ENCODE measurements around the gene EPHB4.
"Not testable (repeated sequence)": the region's sequence is repeated elsewhere in the genome, so short reads cannot be mapped to it uniquely, and the experiment has no call there.

EPHB4 gene

DNA sequence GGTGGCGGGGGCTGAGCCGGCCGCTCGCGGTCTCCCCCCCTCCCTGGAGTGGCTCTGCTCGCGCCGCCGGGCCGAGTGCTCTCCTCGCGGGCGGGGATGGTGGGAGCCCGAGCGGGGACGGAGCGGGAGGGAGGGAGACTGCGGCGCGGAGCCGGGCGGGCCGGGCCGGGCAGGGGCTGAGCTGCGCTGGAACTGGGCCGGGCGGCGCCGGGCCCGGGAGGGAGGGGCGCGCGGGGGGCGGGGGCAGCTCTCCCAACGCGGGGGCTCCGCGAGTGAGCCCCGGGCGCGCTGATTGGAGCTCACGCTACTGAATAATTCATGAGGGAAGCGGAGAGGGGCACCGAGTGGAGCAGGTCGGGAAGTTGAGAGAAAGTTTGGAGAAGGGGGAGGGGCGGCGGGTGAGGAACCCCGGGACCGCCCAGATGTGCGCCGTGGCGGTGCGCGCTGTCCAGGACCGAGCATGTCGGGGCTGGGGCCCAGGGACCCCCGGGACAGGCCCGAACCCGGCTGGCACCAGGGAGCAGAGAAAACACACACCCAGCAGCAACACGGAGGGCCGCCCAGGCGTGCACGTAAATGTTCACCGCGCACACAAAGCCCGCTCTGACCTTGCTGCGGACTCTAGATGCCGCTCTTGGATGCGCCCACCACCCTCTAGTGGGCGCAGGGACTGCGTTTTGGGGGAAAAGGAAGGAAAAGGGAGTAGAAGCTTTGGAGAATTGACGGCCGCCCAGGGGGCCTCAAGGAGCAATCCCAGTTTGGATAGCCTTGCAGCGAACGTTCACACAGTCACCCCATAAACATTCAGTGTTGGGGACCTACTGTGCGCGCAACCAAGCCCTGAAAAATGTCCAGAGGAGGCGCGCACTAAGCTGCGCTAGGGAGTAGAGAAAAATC is at the start of gene EPHB4:
Gene EPHB4 (minus strand): TSS at position 194 of the 897 bp plus-strand sequence. CDS start 493 bp downstream, outside the sequence.
- DNase-seq (ENCODE audit: low spot score): peak; percentile 91

DNA sequence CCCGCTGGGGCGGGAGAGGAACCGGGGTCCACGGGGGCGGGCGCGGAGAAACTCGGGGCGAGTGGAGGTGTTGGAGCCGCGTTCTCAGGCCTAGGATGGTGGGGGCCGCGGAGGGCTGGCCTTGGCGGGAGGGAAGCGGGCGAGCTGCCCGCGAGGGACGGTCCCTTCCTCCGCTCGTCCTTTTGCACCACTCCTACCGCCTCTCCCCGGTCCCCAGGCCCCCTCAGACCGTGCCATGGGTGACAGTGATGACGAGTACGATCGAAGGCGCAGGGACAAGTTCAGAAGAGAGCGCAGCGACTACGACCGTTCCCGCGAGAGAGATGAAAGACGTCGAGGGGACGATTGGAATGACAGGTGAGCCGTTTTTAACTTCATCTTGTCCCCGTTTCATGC is 48.0 kb upstream of the EPHB4 start:
- peak; percentile 63 for DNase-seq (ENCODE audit: low spot score)

DNA sequence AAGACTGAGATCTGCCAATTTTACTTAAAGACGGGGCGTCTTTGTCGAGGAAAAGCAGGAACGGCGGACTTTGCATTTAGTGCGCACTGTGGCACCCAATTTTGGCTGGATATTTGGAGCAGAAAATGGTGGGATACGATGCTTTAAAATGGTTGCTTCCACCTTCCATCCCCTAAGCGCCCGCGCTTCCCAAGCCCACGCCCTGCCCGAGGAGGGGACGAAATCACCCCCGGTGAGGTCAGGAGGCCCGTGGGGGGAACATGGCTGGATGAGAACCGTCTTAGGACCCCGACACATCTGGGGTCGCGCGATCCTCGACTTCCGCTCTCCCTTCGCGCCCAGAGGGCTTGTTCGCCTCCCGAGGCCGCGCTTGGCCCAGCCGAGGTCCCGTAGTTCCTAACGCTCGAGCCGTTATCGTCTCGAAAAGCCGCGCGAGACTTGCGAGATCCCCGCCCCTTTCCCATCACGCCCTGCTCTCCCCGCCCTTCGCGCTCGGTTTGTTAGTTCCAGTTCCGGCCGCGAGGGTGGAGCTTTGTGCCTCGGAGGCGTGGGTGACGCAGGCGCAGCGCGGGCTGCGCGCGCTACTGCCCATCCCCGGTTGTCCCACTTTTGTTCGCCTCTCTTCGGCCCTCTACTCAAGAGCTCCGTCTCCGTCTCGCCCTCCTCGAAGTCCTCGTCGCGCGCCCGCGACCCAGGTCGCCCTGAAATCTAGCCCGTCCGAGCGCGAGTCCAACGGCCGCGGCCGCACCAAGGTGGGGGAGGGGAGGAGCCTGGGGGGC is 47.4 kb upstream of the EPHB4 start, which contains the start of gene SRRT:
Gene SRRT (plus strand): TSS at position 527 of the 779 bp plus-strand sequence. CDS start 488 bp downstream, outside the sequence.
- DNase-seq (ENCODE audit: low spot score): peak; percentile 98

DNA sequence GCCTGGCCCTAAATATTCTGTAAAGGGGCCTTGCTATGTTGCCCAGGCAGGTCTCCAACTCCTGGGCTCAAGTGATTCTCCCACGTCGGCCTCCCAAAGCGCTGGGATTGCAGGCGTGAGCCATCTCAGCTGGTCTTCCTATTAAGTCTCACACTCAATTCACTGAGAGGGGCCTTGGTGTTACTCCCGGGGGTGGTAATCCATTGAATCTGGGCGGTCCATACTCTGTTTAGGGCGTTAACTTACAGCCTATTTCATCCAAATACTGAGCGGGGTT is 46.9 kb upstream of the EPHB4 start:
- DNase-seq (ENCODE audit: low spot score): no peak

DNA sequence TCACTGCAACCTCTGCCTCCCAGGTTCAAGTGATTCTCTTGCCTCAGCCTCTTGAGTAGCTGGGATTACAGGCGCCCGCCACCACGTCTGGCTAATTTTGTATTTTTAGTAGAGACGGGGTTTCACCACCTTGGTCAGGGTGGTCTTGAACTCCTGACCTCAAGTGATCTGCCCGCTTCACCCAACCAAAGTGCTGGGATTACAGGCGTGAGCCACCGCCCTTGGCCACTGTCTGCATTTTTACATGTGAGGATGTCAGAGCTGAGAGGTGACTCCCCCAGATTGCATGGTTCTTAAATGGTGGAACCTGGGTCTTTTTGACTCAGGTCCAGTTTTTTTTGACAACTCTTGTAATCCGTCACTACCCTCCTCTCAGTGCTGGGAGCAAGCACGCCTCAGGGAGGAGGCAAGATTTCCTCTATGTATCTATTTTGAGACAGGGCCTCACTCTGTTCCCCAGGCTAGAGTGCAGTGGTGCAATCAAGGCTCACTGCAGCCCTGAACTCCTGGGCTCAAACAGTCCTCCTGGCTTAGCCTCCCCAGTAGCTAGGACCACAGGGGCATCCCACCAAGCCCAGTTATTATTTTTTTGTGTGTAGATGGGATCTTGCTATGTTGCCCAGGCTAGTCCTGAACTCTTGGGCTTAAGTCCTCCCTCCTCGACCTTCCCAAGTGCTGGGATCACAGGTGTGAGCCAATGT is 46.4 kb upstream of the EPHB4 start:
- DNase-seq (ENCODE audit: low spot score): no peak

DNA sequence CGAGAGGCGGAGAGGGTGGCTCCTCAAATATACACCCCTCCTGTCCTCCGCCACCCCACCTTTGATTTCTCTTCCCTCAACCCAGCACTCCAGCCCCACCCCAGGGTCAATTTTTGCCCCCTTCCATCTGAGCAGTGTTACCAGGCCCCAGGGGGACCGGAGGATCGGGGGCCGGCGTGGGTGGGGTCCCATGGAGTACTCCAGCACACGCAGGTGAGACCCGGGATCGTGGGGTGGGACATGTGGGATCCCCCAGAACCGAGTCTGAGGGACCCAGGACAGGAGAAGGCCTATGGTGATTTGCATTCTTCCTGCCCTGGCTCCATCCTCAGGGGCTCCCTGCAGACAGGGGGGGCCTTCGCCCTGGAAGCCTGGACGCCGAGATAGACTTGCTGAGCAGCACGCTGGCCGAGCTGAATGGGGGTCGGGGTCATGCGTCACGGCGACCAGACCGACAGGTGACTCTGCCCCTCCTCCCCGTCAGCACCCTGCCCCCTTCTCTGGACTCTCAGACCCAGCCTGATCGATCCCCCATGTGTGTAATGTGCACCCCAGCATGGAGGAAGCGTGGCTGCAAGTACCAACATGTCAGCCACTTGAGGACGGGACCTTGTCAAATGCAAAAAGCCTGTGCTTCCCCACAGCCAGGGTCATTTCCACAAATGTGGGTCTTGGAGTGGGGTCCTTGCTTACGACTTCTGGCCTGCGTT is 40.6 kb upstream of the EPHB4 start:
- no peak for DNase-seq (ENCODE audit: low spot score)

DNA sequence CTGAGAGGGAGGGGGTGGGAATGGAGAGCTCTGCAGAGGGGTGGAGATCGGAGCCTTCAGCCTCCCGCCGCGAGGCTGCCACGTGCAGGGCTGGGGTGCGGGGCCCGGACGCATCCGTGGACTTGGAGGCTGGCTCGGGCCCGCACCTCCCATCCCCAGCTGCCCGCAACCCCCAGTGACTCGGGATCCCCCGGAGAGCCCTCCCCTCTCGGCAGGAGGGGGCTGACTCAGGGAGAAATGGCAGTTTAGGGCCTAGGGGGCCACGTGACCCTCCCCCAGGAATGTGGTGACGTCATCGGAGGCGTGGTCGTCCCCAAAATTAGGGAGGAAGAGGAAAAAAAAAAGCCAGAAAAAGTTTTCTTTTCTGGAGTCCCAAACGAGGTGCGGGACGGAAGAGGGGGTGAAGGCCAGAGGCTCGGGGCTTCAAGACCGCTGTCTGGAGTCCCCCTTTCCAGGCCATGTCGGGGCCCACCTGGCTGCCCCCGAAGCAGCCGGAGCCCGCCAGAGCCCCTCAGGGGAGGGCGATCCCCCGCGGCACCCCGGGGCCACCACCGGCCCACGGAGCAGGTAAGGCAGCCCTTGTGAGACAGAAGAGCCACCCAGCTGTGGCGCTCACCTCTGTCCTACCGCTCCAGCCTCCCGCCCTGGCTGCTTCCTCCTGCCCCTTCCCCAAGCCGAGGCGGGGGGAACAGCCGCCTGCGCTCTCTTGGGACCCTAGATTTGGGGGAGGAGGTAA is 39.9 kb upstream of the EPHB4 start, which contains the start of gene TRIP6:
Gene TRIP6 (plus strand): TSS at position 348 of the 736 bp plus-strand sequence. CDS start 111 bp downstream, at position 459.
- peak; percentile 98 for DNase-seq (ENCODE audit: low spot score)

DNA sequence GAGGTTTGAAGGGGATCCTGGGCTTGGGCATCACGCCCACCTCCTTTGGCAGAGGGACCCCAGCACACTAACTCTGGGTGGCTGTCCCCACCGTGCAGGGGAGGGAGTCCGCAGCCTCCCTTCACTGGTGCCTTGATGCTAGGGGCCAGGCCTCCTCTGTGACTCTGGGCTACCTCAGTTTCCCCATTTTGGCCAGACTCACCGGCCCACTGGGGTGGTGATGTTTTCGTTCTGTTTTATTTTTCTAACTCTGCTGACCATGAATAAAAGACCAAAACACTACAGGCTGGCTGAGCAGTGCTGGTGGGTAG is 39.4 kb upstream of the EPHB4 start:
- DNase-seq (ENCODE audit: low spot score): no peak

DNA sequence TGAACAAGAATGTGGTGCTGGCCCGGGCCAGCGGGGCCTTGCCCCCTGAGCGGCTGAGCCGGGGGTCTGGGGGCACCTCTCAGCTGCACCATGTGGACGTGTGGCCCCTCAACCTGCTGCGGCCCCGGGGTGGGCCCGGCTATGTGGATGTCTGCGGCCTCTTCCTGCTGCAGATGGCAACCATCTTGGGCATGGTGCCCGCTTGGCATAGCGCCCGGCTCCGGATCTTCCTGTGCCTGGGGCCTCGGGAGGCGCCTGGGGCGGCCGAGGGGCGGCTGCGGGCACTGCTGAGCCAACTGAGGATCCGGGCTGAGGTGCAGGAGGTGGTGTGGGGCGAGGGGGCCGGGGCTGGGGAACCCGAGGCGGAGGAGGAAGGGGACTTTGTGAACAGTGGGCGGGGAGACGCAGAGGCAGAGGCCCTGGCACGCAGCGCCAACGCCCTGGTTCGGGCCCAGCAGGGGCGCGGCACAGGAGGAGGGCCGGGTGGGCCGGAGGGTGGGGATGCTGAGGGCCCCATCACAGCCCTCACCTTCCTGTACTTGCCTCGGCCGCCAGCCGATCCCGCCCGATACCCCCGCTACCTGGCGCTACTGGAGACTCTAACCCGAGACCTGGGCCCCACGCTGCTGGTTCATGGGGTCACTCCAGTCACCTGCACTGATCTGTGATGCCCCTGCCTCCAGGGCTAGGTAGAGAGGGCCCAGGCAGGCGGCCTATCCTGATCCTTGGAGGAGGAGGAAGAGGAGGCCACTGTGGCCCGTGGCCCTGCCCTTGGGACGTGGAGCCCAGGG is 38.8 kb upstream of the EPHB4 start:
- peak; percentile 58 for DNase-seq (ENCODE audit: low spot score)

DNA sequence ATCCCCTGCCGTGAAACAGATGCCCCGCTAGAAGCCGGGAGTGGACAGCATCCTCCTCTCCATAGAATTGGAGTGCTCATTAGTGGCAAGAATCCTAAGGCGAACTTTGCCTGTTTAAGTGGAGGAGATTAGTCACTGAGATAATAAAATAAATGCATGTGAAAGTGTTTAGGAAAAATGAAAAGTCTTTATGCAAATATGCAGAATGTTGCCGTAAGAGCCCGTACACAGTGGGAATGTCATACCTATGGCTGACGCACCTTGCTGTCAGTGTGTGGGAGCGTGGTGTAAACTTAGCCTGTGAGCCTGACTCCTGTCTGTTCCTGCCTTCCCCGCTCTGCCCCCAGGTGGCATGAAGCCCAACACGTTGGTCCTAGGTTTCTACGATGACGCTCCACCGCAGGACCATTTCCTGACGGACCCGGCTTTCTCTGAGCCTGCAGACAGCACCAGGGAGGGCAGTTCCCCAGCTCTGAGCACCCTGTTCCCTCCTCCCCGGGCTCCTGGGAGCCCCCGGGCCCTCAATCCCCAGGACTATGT is 38.1 kb upstream of the EPHB4 start:
- DNase-seq (ENCODE audit: low spot score): no peak

DNA sequence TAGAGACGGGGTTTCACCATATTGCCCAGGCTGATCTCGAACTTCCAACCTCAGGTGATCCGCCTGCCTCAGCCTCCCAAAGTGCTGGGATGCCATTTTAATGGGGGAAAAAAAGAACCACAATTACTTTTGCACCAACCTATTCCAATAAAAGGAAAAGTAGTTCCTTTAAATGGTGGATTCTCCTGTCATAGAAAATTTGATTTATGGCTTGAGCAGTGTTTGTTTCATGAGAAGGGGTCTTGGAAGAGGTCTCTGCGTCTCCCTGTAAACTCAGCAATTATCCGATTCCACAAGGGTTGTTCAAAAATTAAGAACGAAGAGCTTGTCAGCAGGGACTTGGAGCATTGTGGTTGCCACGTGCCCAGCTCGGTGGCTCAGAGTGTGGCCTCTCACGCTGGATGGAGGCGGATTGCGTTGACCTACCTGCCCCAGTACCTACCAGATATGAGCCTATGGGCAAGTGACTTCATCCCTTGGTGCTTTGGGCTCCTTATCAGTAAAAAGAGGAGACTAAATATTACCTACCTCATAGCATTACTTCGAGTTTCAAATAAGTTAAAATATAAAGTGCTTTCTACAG is 37.0 kb upstream of the EPHB4 start:
- peak; percentile 1 for DNase-seq (ENCODE audit: low spot score)

DNA sequence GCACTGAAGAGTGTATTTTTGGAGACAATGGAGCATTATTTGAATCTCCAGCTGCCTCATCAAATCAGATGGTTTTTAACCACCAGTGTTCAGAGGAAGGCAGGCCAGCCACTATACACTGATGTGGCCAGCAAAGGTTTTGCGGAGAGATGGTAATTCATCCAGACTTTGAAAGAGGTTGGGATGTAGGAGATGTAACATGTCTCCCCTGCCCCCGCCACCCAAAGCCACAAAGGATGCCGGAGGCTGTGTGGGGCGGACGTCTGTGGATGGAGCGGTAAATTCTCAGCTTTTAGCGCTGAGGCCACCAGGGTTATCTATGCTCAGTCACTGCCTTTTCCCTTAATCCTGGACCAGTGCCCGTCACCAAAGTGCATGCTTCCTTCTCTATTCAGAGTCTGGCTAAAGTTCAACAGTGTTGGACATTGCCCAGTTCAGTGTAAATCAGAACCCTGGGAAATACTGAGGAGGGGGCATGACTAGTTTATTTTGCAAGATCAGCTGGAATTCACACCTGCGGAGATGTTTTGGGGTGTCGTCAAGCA is 36.2 kb upstream of the EPHB4 start:
- peak; percentile 1 for DNase-seq (ENCODE audit: low spot score)

DNA sequence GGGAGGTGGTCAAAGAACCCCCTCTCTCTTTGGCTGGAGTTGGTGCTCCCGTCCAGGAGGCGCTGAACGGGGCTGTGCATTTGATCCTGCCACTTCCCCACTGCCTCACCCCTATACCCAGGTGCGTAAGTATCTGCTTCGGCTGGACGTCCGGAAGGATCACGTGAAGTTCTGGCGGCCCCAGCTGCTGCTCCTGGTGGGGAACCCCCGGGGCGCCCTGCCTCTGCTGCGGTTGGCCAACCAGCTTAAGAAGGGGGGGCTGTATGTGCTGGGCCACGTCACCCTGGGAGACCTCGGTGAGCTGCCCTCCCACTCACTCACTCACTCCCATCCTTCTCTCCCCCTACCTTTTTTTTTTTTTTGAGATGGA is 34.3 kb upstream of the EPHB4 start:
- DNase-seq (ENCODE audit: low spot score): peak; percentile 1

DNA sequence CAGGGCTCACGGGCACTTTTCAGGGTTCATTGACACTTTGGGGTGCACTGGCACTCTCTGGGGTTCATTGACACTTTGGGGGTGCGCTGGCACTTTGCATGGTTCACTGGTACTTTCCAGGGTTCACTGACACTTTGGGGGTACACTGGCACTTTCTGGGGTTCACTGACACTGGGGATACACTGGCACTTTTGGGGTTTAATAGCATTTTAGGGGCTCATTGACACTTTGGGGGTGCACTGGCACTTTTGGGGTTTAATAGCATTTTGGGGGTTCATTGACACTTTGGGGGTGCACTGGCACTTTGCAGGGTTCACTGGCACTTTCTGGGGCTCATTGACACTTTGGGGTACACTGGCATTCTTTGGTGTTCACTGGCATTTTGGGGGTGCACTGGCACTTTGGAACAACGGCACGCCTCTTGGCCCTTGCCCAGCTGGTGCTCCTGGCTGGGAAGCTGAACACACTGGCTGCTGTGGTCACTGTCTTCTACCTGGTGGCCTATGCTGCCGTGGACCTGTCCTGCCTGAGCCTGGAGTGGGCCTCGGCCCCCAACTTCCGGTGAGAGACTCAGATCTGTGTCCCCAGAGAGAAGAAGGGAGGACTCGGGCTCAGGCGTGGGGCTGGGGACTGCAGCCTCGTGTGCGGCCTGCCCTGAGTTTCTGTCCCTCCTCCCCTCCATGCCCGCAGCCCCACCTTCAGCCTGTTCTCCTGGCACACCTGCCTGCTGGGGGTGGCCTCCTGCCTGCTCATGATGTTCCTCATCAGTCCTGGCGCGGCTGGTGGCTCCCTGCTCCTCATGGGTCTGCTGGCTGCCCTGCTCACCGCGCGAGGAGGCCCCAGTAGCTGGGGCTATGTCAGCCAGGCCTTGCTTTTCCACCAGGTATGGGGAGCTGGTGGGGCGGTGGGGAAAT is 33.6 kb upstream of the EPHB4 start:
- peak; percentile 1 for DNase-seq (ENCODE audit: low spot score)

DNA sequence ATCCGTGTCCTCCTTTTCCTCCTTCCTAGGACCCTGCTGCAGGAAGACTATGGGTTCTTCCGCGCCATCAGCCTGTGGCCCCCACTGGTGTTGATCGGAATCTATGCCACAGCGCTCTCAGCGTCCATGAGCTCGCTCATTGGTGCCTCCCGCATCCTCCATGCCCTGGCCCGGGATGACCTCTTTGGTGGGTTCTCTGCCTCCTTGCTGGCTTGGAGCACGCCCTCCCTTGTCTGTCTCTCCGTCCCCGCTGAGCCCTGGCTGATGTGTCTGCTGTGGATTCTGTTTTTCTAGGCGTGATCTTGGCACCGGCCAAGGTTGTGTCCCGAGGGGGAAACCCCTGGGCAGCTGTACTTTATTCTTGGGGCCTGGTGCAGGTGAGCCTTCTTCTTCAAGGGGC is 32.5 kb upstream of the EPHB4 start:
- DNase-seq (ENCODE audit: low spot score): peak; percentile 2

DNA sequence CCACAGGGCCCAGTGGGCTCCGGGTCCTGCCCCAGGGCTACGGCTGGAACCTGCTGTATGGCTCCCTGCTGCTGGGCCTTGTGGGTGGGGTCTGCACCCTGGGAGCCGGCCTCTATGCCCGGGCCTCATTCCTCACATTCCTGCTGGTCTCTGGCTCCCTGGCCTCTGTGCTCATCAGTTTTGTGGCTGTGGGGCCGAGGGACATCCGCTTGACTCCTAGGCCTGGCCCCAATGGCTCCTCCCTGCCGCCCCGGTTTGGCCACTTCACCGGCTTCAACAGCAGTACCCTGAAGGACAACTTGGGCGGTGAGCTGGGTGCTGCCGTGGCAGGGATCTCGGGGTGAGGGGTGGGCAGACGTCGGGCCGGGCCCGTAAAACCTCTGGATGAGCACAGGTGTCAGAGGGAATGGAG is 29.6 kb upstream of the EPHB4 start:
- DNase-seq (ENCODE audit: low spot score): peak; percentile 1

DNA sequence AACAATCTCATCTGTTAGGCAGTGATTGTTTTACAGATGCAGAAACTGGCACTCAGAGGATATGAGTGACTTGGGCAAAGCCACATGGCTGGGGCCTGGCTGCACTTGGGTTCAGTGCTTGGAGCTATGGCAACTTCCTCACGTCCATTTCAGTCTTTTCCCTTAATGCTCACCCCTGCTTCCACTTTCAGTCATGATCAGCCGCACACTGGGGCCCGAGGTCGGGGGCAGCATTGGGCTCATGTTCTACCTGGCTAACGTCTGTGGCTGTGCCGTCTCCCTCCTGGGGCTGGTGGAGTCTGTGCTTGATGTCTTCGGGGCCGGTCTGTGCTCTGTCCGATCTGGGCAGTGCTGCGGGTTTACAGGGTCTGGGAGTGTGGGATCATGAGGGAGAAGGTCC is 28.2 kb upstream of the EPHB4 start:
- no peak for DNase-seq (ENCODE audit: low spot score)

DNA sequence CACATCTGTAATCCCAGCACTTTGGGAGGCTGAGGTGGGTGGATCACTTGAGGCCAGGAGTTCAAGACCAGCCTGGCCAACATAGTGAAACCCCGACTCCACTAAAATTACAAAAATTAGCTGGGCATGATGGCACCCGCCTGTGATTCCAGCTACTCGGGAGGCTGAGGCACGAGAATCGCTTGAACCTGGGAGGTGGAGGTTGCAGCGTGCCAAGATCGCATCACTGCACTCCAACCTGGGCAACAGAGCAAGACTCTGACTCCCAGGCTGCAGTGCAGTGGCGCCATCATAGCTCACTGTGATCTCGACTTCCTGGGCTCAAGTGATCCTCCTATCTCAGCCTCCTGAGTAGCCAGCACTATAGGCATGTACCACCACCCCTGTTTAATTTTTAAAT is 27.6 kb upstream of the EPHB4 start:
- DNase-seq (ENCODE audit: low spot score): not testable (repeated sequence)
